Measurements from ENCODE around the gene NOTUM.
"Not testable (repeated sequence)": the region's sequence is repeated elsewhere in the genome, so short reads cannot be mapped to it uniquely, and the experiment has no call there.

NOTUM gene

DNA sequence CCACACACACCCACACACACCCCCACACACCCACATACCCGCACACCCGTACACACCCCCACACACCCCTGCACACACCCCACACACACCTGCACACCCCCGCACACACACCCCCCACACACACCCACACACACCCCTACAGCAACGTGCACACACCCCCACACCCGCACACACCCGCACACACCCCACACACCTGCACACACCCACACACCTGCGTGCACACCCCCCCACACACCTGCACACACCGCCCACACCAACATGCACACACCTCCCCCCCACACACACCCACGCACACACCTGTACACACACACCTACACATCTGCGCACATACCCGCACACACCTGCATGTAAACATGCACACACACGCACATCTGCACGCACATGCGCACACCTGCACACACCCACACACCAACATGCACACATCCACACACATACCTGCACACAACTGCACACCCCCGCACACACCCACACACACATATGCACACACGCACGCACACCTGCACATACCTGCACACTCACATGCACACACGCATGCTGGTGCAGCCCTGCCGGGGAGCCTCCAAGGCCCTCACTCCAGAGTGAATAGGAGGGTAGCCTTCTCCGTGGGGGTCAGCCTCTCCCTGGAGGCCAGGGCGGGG lies 23.9 kb upstream of the NOTUM start:
- no peak overlapping the region for H3K4me3 ChIP-seq (ENCODE audit: low read depth, low read length)
- ChIA-PET CTCF (interaction anchor here (1.1 to 1.4 kb wide), 2 partner anchors 16 to 24 kb away, joined by 3 read pairs; partner anchors contain the start of gene NOTUM), POLR2A (no interaction called here)
- no peak for DNase-seq (ENCODE audit: low read depth, low spot score)
- no peak for TF ChIP-seq CTCF (IDR thresholded peaks at IDR 0.05; ENCODE audit: insufficient read depth, low read length, missing control alignments)

DNA sequence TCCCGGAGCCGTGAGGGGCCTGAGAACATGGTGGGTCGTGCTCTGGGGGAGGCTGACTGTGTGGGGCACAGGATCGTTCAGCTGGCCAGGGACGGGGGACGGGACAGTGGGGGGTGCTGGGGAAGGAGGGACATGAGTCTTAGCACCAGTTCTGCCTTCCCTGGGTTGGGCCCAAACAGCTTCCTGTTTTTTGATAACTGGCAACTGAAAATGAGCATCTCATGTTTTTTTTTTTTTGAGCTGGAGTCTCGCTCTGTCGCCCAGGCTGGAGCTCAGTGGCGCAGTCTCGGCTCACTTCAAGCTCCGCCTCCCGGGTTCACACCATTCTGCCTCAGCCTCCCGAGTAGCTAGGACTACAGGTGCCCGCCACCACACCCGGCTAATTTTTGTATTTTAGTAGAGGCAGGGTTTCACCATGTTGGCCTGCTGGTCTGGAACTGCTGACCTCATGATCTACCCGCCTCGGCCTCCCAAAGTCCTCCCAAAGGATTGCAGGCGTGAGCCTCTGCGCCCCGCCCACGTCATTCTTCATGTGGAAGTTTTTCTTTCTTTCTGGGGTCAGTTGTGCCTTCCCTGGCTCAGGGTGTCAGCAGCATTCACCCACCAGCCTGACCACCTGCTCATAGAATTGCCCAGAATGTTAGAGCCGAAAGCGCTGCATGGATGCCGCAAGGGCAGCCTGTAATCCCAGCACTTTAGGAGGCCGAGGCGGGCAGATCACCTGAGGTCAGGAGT lies 22.8 kb upstream of the NOTUM start:
- no peak overlapping the region for H3K4me3 ChIP-seq (ENCODE audit: low read depth, low read length)
- no peak for TF ChIP-seq CTCF (IDR thresholded peaks at IDR 0.05; ENCODE audit: insufficient read depth, low read length, missing control alignments)
- POLR2A ChIA-PET: no interaction called here
- DNase-seq (ENCODE audit: low read depth, low spot score): no peak
- CTCF ChIA-PET: interaction anchor here (1.4 to 3.7 kb wide), 2 partner anchors 15 to 24 kb away, joined by 3 to 11 read pairs; no protein-coding TSS in a partner anchor

DNA sequence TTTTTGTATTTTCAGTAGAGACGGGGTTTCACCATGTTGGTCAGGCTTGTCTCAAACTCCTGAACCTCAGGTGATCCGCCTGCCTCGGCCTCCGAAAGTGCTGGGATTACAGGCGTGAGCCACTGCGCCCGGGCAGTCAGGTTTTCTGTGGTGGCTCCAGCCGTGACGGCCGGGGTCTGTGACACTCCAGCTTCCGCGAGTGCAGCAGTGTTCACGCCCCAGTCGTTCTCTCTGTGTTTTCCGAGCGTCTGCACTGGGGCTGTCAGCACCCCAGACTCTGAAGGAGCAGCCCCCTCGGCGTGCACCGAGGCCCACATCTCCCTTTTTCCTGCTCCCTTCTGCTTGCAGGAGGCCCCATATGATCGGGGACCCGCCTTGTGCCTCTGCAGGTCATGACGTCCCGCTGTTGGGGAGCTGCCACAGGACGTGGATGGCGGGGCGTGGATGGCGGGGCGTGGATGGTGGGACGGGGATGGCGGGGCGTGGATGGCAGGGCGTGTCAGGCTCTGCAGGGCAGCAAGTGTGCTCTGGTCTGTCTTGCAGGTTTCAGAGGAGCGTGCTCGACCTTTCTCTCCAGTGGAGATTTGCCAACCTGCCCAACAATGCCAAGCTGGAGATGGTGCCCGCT lies 22.1 kb upstream of the NOTUM start:
- no peak for TF ChIP-seq CTCF (IDR thresholded peaks at IDR 0.05; ENCODE audit: insufficient read depth, low read length, missing control alignments)
- CTCF ChIA-PET: interaction anchor here (0.7 to 3.7 kb wide), 4 partner anchors 8 to 37 kb away, joined by 3 to 11 read pairs (median 3); no protein-coding TSS in a partner anchor
- no peak for DNase-seq (ENCODE audit: low read depth, low spot score)
- no peak overlapping the region for H3K4me3 ChIP-seq (ENCODE audit: low read depth, low read length)
- POLR2A ChIA-PET: no interaction called here

DNA sequence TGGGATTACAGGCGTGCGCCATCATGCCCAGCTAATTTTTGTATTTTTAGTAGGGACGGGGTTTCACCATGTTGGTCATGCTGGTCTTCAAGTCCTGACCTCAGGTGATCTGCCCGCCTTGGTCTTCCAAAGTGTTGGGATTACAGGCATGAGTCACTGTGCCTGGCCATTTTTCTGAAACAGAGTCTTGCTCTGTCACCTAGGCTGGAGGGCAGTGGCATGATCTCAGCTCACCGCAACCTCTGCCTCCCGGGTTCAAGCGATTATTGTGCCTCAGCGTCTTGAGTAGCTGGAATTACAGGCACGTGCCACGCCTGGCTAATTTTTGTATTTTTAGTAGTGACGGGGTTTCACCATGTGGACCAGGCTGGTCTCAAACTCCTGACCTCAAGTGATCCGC lies 20.5 kb upstream of the NOTUM start:
- POLR2A ChIA-PET: interaction anchor here (0.7 kb wide), 1 partner anchor 72 kb away, joined by 3 read pairs; no protein-coding TSS in a partner anchor
- not testable (repeated sequence) for H3K4me3 ChIP-seq (ENCODE audit: low read depth, low read length); DNase-seq (ENCODE audit: low read depth, low spot score)
- CTCF ChIA-PET: interaction anchor here (1.3 to 3.7 kb wide), 2 partner anchors 13 to 22 kb away, joined by 3 to 11 read pairs; no protein-coding TSS in a partner anchor

- CTCF ChIA-PET: interaction anchor here (1.0 to 3.7 kb wide), 3 partner anchors 8 to 21 kb away, joined by 3 to 11 read pairs (median 4); no protein-coding TSS in a partner anchor
- H3K4me3 ChIP-seq (ENCODE audit: low read depth, low read length): no peak overlapping the region
- no peak for TF ChIP-seq CTCF (IDR thresholded peaks at IDR 0.05; ENCODE audit: insufficient read depth, low read length, missing control alignments)
- DNase-seq (ENCODE audit: low read depth, low spot score): no peak
- POLR2A ChIA-PET: no interaction called here
Measured at GRCh38 chr17:81980707-81981343, 19.8 kb upstream of the NOTUM start.

- CTCF ChIA-PET: interaction anchor here (1.0 to 3.7 kb wide), 4 partner anchors 9 to 21 kb away, joined by 3 to 11 read pairs (median 5); partner anchors contain the start of gene NOTUM
- POLR2A ChIA-PET: no interaction called here
- no peak for TF ChIP-seq CTCF (IDR thresholded peaks at IDR 0.05; ENCODE audit: insufficient read depth, low read length, missing control alignments)
- H3K4me3 ChIP-seq (ENCODE audit: low read depth, low read length): no peak overlapping the region
- DNase-seq (ENCODE audit: low read depth, low spot score): no peak
Measured at GRCh38 chr17:81980122-81980521, 19.1 kb upstream of the NOTUM start.
